ENCODE data around the gene HS6ST3.

GRCh38 chr13:96575423-96576320 is 485.8 kb downstream of the HS6ST3 start:
- TF ChIP-seq POLR2A (IDR thresholded peaks at IDR 0.05; ENCODE audit: low read length), result no peak
- no peak for TF ChIP-seq GATA1 (IDR thresholded peaks at IDR 0.05; ENCODE audit: low read depth, low read length)
